Keratinocyte (primary cell): ENCODE results near the gene GADD45G. TPM values are rescaled to one million over a fixed set of nuclear protein-coding genes. Genes with fewer than 3 reads are reported as not detected.

Experiments
- DNase-seq: peaks from one replicate; pipeline ENCODE4 v3.0.0-alpha.2; 2011; ENCODE audit warnings: low read depth, missing footprints, low spot score
- FAIRE-seq: peaks from 2 replicates; lab custom pipeline; 2011; peaks lifted over from hg19 to GRCh38; lab: Jason Lieb, UNC
- H2AFZ ChIP-seq: 2 replicates; pipeline ENCODE4 v1.6.0; 2012; ENCODE audit warnings: low read length, control low read depth, inconsistent platforms; ENCODE audit not compliant: control insufficient read depth
- H3K27ac ChIP-seq: 2 replicates; pipeline ENCODE4 v1.5.1; 2011; ENCODE audit warnings: low read length; ENCODE audit not compliant: control insufficient read depth, insufficient read depth
- H3K27me3 ChIP-seq: 3 replicates; pipeline ENCODE4 v1.6.0; 2011; ENCODE audit warnings: low read length; ENCODE audit not compliant: control insufficient read depth, insufficient read depth; ENCODE audit errors: extremely low read depth
- H3K36me3 ChIP-seq, 2 experiments: 2 replicates in 1 of 2; 3 replicates in 1 of 2; pipeline ENCODE4 v1.5.1; 2011; ENCODE audit warnings: low read length in 2 of 2, mild to moderate bottlenecking in 1 of 2; ENCODE audit not compliant: control insufficient read depth in 2 of 2, insufficient read depth in 2 of 2; ENCODE audit errors: extremely low read depth in 1 of 2
- H3K4me1 ChIP-seq: 3 replicates; pipeline ENCODE4 v1.5.1; 2011; ENCODE audit warnings: low read length; ENCODE audit not compliant: control insufficient read depth, insufficient read depth; ENCODE audit errors: extremely low read depth
- H3K4me2 ChIP-seq: 3 replicates; pipeline ENCODE4 v1.6.0; 2011; ENCODE audit warnings: low read depth, low read length; ENCODE audit not compliant: control insufficient read depth, insufficient read depth; ENCODE audit errors: extremely low read depth
- H3K4me3 ChIP-seq, 3 experiments: fragments of 200-600 bp in 1 of 3; sonication (generic) in 1 of 3; 2 replicates in 2 of 3; 3 replicates in 1 of 3; pipeline ENCODE4 v1.5.1; 2011 to 2016; ENCODE audit warnings: low read length in 3 of 3, mild to moderate bottlenecking in 3 of 3, control low read depth in 2 of 3, inconsistent platforms in 1 of 3, low read depth in 1 of 3, mixed read lengths in 1 of 3, mixed run types in 1 of 3, moderate library complexity in 1 of 3; ENCODE audit not compliant: control insufficient read depth in 2 of 3, insufficient read depth in 2 of 3; ENCODE audit errors: extremely low read depth in 1 of 3
- H3K79me2 ChIP-seq: 2 replicates; pipeline ENCODE4 v1.6.0; 2012; ENCODE audit warnings: low read length; ENCODE audit not compliant: control insufficient read depth, insufficient read depth
- H3K9ac ChIP-seq: 3 replicates; pipeline ENCODE4 v1.6.0; 2011; ENCODE audit warnings: low read length; ENCODE audit not compliant: control insufficient read depth, insufficient read depth; ENCODE audit errors: extremely low read depth
- H3K9me1 ChIP-seq: 3 replicates; pipeline ENCODE4 v1.6.0; 2011; ENCODE audit warnings: low read length; ENCODE audit not compliant: control insufficient read depth, insufficient read depth; ENCODE audit errors: extremely low read depth
- H3K9me3 ChIP-seq: 2 replicates; pipeline ENCODE4 v1.5.1; 2012; ENCODE audit warnings: low read depth, low read length; ENCODE audit not compliant: control insufficient read depth
- H4K20me1 ChIP-seq: 3 replicates; pipeline ENCODE4 v1.6.0; 2011; ENCODE audit warnings: low read length; ENCODE audit not compliant: control insufficient read depth, insufficient read depth; ENCODE audit errors: extremely low read depth
- CTCF ChIP-seq, 3 experiments: IDR thresholded peaks in 1 of 3; conservative IDR thresholded peaks in 1 of 3; optimal IDR thresholded peaks in 1 of 3; 2 replicates in 2 of 3; 3 replicates in 1 of 3; pipeline versions ENCODE3 to v1.5.1; 2011; ENCODE audit warnings: low read length in 3 of 3, mild to moderate bottlenecking in 3 of 3, moderate library complexity in 2 of 3, control low read depth in 1 of 3, inconsistent platforms in 1 of 3; ENCODE audit not compliant: insufficient read depth in 2 of 3; ENCODE audit errors: extremely low read depth in 1 of 3
- EZH2 ChIP-seq: IDR thresholded peaks from one replicate; pipeline ENCODE4 v1.6.1; 2012; ENCODE audit warnings: inconsistent platforms, mild to moderate bottlenecking, low read length, moderate library complexity
- dilution Hi-C: fragments of 300-500 bp; cut with MboI; formaldehyde crosslinking; loops from one replicate; pipeline ENCODE4 v1.7.0; 2020; ENCODE audit warnings: low sequenced_read_pairs; ENCODE audit not compliant: extremely low pct_ligation_motif_present
- polyA plus RNA-seq, 5 experiments: library from polyadenylated mRNA; depleted of rRNA in 3 of 5; stranded (reverse) in 3 of 5; stranded (forward) in 1 of 5; unstranded in 1 of 5; fragments of >200 nt; gene quantifications; 1 replicate in 1 of 5; 2 replicates in 3 of 5; 3 replicates in 1 of 5; pipeline versions ENCODE4 v1.2.1 to v1.2.3, GENCODE V29; 2011 to 2012; ENCODE audit warnings: missing spikeins in 2 of 5, low read depth in 1 of 5, low replicate concordance in 1 of 5

GADD45G gene
- polyA plus RNA-seq, 1 donor (not counting 4 experiments of a cell fraction or from before 2014, with no cell fraction given) = 0.05 TPM

DNA sequence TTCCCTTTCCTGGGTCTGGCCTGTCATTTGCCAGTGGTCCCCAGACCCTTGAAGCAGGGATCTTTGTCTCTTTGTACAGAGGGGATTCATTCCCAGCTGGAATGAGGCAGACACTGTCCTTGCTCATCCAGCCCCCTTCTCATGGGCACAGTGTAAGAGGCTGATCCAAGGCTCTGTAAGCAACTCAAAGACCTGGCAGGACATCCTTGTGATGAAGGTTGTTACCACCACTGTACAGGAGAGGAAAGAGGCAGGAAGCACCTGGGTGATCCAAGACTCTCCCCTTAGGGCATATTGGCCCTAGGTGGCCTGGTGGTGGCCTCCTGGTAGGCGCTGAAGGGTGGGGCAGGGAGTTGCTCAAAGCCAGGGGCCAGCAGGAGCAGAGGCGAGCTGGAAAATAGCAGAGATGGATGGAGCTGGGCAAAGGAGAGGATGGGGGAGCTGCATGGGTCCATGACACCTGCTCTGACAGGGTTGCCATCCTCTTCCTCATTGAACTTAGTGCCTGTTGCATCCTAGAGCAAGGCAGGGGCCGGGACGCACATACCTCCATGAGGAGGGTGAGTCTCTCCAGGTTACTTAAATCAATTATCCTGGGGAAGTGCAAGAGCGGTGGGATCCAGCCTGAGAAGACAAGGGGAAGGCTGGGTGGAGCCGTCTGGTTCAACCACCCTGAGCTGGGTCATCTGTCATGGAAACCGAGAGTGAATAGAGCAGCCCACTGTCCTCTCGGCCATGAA, 9.8 kb upstream of the GADD45G start:
- no peak for DNase-seq
- Histone ChIP-seq H3K79me2 (no peaks in the 10 kb centered on the region), H3K4me3 (no peak overlapping the region), H3K9ac (no peak overlapping the region), H3K4me1 (no peaks in the 10 kb centered on the region), H2AFZ (no peak overlapping the region), H3K9me3 (no peaks in the 10 kb centered on the region), H3K4me2 (no peak overlapping the region), H3K9me1 (no peaks in the 10 kb centered on the region), H3K27ac (no peak overlapping the region), H4K20me1 (no peaks in the 10 kb centered on the region), H3K27me3 (peaks cover 26% of the 10 kb centered on the region), H3K36me3 (no peaks in the 10 kb centered on the region)
- dilution Hi-C loops = no loop called here
- no peak for FAIRE-seq
- TF ChIP-seq EZH2 = no peak
- no peak for TF ChIP-seq CTCF (optimal IDR thresholded peaks at IDR 0.05 in 1 of 3, IDR thresholded peaks at IDR 0.05 in 1 of 3, conservative IDR thresholded peaks at IDR 0.05 in 1 of 3; ENCODE audit: extremely low read depth in 1 of 3, insufficient read depth in 2 of 3, low read length in 3 of 3)

DNA sequence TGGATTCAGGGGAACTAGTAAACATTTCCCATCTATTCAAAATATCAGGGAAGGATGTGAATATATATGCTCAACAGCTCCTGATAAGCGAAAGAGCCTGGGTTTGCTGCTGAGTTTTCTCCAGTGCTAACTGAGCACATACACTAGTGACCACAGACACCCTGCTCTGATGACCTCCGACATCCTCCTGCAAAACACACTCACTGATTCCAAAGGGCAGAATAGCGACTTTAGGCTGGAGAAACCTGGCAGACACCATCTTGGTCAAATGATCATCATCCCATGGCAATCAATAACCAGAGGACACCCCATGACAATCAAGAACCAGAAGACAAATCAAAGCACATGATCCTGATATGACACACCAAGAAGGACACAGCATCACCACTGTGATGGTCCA, 9.2 kb upstream of the GADD45G start:
- Histone ChIP-seq H3K27ac (no peak overlapping the region), H3K27me3 (peaks cover 27% of the 10 kb centered on the region), H3K4me2 (no peak overlapping the region), H3K9ac (no peak overlapping the region), H3K4me1 (no peaks in the 10 kb centered on the region), H3K4me3 (no peak overlapping the region), H3K9me3 (no peaks in the 10 kb centered on the region), H3K36me3 (no peaks in the 10 kb centered on the region), H3K79me2 (no peaks in the 10 kb centered on the region), H4K20me1 (no peaks in the 10 kb centered on the region), H2AFZ (no peak overlapping the region), H3K9me1 (no peaks in the 10 kb centered on the region)
- TF ChIP-seq CTCF (optimal IDR thresholded peaks at IDR 0.05 in 1 of 3, IDR thresholded peaks at IDR 0.05 in 1 of 3, conservative IDR thresholded peaks at IDR 0.05 in 1 of 3; ENCODE audit: extremely low read depth in 1 of 3, insufficient read depth in 2 of 3, low read length in 3 of 3) (no peak), EZH2 (no peak)
- no peak for DNase-seq
- FAIRE-seq = no peak
- dilution Hi-C loops = no loop called here
